HG03469 (cell line): ENCODE data around the gene PTPRO.

Experiments
- ATAC-seq: cut with Tn5 transposase; IDR thresholded peaks from one replicate; pipeline ENCODE4 v1.9.1; 2021; ENCODE audit warnings: mild to moderate bottlenecking, moderate library complexity, moderate number of reproducible peaks; ENCODE audit not compliant: unreplicated experiment

PTPRO gene

DNA sequence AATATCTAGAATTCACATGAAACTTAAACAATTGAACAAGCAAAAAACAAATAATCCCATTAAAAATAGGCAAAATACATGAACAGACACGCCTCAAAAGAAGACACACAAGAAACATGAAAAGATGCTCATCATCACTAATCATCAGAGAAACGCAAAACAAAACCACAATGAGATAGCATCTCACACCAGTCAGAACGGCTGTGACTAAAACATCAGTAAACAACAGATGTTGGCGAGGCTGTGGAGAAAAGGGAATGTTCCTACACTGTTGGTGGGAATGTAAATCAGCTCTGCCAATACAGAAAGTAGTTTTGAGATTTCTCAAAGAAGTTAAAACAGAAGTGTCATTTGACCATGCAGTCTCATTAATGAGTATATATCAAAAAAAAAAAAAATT lies 121.3 kb downstream of the PTPRO start:
- no peak for ATAC-seq

DNA sequence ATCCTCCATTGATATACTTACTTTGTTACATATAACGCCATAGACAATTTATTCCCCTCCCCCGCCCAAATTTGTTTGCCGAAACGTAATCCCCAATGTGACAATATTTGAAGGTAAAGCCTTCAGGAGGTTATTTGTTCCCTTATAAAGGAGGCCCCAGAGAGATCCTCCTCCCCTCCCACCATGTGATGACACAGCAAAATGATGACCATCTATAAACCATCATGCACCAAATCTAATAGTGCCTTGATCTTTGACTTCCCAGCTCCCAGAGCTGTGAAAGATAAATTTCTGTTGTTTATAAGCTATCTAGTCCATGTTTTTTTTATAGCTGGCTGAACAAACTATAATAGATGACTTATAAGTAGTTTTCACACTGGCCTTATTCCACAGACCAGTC lies 122.2 kb downstream of the PTPRO start:
- ATAC-seq = no peak

DNA sequence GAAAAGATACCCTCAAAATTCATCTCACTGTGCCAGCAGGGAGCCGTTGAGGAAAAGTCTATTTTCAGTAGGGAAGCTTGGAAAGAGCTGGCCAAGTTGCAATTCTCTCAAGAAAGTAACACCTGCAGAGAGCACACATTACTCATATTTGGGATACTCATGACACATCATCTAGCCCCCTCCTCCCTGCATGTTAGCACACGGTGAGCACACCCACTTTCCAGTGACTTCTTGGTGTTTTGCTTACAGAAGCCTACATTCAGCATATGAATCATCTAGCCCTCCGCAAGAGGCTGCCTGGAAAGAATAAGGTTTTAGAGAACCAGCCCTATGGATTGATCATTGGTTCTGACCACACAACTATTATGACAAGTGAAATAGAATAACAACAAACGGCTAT lies 124.5 kb downstream of the PTPRO start:
- ATAC-seq = no peak

DNA sequence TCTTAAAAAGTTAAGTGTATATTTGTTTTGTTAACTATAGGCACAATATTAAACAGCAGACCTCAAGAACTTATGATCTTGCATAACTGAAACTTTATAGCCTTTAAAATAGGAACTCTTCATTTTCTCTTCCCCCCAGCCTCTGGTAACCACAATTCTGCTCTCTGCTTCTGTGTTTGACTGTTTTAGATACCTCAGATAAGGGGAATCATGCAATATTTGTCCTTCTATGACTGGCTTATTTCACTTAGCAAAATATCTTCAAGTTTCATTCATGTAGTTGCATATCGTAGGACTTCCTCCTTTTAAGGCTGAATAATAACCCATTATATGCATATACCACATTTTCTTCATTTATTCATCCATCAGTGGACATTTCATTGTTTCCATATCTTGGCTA lies 131.3 kb downstream of the PTPRO start:
- ATAC-seq = peak; percentile 90

DNA sequence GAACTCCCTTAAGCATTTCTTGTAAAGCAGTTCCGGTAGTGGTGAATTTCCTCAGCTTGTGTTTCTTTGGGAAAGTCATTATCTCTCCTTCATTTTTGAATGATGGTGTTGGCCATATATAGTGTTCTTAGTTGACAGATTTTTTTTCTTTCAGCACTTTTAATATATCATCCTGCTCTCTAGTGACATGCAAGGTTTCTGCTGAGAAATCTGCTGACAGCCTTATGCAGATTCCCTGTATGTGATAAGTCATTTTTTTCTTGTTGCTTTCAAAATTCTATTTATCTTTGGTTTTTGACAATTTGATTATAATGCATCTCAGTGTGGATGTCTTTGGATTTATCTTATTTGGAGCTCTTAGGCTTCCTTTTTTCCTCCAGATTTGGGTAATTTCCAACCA lies 135.7 kb downstream of the PTPRO start:
- ATAC-seq = no peak

DNA sequence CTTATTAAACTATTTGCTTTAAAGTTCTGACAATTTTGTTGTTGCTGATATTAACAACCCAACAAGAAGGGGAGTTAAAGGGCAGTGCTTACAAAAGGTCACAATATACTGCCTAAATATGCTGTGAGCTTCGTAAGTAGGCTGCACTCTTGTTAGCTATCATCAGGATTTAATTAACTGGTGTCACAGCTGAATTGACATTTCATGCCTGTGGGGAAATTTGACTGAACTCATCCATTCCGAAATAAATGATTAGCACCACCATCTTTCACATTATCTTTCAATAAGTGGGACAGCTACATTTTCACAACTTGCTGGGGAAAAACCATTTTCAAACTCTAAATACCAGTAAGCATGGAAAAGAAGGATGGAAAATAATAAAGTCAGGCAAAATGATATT lies 146.6 kb downstream of the PTPRO start:
- no peak for ATAC-seq

DNA sequence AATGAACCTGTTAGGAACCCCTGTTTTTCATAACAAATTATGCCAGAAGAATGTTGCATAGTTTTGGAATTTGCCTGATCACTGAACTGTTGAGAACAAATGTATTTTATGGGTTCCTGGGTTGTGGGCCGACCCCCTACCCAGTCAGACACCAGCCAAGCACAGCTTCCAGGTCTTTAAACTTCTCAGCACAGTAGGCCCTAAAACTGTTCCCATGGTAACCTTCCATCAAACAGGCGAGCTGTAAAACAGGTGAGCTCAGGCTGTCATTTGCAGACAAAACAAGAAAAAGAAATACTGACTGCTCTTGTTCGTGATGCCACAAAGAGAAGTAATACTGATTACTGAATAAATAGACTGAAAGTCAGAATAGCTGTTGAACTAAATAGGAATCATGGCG lies 147.0 kb downstream of the PTPRO start:
- no peak for ATAC-seq

DNA sequence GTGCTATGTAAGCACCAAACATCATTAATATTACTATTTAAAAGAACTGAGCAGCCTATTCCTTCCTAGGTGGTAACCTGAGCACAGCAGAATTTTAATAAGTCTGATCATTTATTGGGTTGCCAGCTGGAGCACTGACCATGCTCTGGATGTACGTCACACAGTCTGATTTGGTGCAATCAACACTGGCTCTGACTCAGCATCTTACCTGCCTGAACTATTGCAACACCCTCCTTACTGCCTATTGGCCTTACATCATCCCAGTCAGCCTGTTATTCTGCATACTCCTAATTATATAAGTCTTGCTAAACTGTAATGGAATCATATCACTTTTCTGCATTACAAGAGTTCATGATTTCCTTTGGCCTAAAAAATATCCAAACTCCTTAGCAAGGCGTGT lies 149.7 kb downstream of the PTPRO start:
- no peak for ATAC-seq

DNA sequence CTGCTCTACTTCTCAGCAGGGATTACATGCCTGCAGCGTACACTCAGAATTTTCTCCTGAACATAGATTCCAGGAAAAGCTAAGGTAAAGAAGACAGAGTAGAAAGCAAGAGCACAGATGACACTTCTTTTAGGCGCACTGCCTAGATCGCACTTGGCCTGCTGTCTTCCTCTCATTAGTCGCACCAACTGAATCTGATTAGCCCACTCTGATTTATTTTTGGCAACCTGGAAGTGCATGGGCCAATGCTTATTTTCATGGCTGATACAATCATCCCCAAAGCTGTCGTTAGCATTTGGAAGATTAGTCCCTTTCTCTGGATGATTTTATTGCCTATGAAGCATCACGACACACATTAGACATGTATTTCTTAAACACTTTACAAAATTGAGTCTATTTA lies 152.5 kb downstream of the PTPRO start:
- no peak for ATAC-seq

DNA sequence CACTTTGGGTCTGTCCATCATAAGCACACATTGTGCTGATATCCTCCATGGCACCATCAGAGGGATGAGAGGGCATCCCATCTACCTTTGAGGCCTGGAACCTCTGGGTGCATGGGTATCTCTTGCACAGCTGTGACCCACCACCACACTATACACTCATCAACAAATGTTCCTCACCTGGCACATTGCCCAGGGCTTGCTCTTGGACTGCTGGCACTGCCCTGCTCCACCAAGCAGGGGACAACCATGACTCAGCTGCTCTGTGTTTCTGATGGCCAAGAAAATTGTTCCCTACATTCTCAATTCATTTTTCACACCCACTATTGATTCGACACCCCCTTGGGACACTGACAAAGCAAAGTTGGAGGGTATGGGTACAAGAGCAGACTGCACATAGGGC lies 155.5 kb downstream of the PTPRO start:
- ATAC-seq = no peak

DNA sequence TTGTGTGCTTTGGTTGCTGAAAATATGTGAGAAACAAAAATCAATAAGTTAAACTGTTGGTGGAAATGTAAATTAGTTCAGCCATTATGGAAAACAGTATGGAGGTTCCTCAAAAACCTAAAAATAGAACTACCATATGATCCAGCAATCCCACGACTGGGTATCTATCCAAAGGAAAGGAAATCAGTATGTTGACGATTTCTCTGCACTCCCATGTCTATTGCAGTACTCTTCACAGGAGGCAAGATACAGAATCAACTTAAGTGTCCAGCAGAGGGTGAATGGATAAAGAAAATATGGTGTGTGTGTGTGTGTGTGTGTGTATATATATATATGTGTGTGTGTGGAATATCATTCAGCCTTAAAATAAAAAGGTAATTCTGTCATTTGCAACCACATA lies 159.5 kb downstream of the PTPRO start:
- ATAC-seq = no peak

DNA sequence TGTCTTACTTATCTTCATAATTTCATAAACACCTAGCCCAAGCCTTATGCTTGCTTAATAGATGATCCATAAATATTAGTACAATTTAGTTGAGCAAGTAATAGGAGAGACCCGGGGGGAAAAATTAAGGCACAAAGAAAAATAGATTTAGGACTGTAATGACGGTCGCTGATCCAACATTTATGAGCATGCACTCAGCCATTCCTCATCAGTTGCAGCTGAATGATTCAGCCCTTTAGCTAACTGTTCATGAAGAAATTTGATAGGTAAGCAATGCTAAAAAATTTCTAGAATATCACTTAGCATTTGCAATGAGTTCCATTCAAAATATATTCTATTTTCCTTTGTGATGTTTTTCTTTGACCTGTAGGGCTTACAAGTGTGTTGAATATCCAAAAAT lies 163.2 kb downstream of the PTPRO start:
- no peak for ATAC-seq

DNA sequence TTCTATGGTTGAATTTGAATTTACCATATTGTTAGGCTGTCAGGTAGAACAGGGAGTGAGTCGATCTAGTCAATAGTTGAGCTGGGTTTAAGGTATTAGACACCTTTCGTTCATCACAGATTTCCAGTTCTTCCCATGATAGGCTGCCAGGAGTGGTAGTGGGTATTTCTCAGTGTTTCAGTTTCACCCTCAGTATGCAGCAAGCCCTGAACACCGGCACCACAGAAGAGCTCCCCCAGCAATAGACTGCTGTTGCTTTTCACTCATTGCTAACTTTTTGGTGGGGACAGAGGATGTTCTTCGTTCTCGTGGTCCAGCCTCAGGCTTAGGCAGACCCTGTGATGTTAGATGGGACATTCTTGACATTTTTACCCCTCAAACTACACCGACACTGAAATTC lies 164.6 kb downstream of the PTPRO start:
- no peak for ATAC-seq

DNA sequence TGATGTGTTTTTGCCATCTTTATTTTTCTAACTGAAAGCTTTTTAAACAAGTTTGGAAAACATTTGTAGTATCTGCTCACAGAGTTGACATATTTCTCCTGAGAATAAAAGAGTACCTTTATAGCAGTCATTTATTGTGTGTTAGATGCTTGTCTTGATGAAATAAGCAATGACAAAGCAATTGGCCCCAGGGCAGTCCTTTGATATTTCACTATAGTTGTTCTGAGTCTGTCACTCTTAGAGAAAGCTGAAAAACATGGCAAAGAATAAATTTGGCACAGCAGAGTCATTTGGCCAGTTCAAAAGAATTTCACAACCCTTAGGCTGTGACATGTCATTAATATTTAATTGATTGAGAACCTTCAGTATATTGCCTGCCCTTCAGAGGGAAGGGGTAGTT lies 166.2 kb downstream of the PTPRO start:
- no peak for ATAC-seq

DNA sequence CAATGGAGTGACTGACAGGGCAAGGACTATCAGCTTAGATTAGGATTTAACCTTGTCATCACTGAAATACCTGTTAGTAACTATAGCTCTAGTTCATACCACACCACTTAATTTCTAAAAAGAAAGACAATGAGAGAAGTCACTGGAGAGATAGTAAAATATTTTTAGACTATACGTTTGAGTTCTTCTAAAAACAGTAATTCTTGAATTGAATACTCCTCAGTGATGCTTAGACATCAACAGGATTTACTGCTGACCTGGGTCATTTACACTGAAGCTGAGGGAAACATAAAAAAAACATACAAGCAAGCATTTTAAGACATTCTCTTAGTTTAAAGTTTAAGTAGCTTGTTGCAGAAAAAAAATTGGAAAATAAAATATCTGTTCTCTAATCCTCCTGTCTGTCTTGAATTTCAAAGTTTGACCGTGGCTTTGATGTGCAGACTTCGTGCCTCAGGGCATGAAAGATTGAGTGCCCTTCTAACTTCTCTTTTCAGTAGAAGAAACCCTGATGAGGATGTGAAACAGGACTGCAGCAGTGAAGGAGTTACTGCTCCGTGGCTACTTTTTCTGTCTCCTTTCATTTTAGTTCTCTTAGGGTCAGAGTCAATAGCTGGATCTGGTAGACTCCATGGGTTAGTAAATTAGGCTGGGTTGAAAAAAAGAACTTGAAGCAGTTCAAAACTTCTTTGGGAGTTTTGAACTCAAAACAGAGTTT lies 172.2 kb downstream of the PTPRO start:
- ATAC-seq = no peak

DNA sequence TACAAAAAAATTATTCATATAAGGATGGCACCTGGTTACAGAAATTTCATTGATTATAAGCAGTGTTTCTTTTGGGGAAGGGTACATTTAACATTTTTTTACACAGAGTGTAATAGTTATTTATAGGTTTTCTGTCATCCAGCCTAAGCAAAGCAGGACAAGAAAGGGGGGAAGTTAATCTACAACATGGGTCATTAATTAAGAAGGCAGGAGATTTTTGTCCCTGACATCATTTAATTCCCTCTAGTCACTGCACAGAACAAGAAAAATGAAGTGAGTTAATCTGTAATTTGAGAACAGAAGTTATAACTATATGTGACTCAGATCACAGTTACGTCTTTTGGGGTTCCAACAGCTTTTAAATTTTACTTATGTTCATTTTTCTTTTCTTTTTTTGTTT lies 173.4 kb downstream of the PTPRO start:
- ATAC-seq = no peak

DNA sequence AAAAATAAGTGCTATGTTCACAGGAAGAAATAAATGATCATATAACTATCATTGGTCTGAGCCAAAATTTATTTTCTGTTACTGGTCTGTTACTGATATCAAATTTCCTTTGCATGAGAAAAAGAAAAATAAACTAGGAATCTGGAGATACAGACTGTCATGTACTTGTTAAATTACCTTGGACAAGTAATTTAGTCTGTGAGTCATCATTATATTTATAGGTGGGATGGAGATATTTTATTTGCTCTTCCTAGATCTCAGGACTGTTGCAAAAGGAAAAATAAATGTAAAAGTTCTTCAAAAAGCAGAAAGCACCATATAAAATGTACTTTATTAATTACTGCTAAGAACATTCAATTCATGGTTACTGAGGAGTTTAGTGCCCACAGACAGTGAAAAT lies 174.4 kb downstream of the PTPRO start:
- no peak for ATAC-seq

DNA sequence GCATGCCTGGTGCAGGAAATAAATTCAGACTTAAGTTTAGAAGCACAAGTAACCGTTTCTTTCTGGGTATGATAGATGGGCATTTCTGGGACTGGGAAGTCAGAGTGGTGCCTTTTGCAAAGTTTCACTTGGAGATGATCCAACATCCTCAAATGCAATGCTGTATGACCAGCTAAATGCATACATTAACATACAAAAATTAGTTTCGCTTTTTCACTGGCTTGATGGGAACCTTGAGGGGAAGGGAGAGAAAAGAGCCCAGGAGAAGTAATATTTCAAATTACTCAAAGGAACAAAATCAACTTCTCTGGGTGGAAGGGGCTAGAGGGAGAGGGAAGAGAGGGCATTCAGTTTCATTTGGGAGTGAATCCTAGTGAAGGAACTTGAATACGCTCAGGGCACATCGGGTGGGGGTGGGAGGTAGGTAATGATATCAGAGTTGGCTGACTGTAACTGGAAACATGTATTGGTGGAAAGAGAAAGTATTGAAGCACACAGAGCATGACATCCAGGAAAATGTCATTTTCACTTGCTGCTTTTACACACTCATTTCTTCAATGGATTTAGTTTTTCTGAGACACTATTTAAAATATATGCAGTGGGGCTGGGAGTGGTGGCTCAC lies 175.5 kb downstream of the PTPRO start:
- ATAC-seq = no peak

DNA sequence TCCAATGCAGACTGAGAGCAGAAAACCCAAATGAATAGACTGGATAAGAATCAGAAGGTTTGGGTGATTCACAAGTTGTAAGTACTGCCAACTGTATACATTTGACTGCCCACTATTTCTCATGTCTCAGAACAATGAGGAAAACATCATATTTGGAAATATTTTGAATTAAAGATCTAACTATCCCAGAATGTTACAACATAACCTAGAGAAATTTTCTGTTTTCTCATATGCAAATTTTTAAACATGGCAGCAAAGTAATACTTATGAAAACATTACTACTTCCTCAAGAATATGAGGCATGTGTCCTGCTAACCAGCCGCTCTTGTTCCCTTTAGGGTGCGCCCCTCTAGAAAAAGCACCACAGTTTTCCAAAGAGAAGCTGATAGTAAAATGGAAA lies 179.9 kb downstream of the PTPRO start:
- ATAC-seq = no peak

DNA sequence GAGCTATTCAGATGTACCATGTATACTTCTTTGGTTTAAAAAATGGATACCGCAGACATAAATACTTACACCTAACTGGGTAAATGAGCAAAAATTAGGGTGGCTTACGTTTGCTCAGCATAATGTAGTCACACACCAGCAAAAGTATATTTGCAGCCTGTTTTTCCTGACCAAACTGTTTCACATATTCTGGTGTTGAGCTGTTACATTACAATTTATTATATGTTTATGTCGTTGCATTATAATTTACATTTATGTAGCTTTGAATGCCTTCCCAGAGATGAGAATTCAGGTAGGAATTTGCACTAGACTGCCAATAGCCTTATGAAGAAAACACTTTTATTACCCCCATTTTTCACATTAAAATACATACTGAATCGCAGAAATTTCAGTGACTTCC lies 183.3 kb downstream of the PTPRO start:
- ATAC-seq = no peak

DNA sequence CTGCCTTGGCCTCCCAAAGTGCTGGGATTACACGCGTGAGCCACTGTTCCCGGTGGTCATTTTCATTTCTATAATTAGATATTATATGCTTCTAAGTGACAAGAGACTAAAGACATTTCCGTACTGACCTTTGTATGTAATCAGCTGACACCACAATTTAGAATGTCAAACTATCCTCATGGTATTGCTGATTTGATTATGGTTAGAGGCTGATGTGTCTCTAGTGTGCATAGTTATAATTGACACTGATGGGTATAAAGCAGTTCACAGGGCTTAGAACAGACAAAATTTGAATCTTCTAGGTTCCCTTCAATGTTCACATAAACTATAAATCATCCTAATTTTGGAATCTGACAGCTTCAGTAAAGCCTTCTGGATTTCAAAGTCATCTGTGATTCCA lies 192.7 kb downstream of the PTPRO start:
- no peak for ATAC-seq

DNA sequence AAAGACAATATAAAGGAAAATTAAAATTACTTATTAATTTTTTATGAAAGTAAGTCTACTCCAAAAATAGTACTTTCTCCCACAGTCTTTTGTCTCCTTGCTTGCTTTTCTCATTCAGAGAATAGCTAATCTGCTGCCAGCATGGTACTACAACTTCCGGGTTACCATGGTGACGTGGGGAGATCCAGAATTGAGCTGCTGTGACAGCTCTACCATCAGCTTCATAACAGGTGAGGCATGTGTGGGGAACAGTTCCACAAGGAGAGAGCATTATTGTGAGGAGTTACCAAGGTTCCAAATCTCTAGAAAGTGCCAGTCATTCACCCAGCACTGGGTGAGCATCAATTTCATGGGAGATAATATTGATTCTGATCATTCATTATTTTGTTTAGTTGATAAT lies 197.8 kb downstream of the PTPRO start:
- no peak for ATAC-seq

DNA sequence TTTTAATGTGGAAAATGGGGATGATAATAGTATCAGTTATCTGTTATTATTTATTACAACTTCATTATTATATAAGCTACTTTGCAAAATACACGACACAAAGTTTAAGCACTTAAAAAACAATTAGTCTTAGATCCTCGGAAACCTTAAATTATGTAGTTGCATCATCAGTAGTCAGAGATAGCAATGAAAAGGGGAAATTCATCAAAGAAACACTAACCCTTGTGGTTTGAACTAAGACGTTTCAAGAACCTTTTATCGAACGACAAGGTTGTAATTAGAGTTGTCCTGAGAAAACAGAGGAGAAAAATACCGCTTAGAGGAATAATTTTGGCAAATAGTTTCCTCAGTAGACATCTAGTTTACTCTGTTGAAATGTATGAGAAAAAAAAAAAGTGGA lies 198.5 kb downstream of the PTPRO start:
- ATAC-seq = no peak
